ENCODE results near the gene PTCD2.

GRCh38 chr5:72276219-72276752 lies 43.9 kb upstream of the PTCD2 start:
- TF ChIP-seq POLR2AphosphoS5 (IDR thresholded peaks at IDR 0.05; ENCODE audit: insufficient read depth, low read depth, low read length), result no peak
- no peak for TF ChIP-seq POLR2A (IDR thresholded peaks at IDR 0.05; ENCODE audit: low read depth, low read length)
- TF ChIP-seq CTCF (IDR thresholded peaks at IDR 0.05; ENCODE audit: extremely low read depth in 1 of 2, insufficient read depth in 1 of 2, low read depth in 1 of 2, low read length in 2 of 2), result no peak
- TF ChIP-seq MAX (IDR thresholded peaks at IDR 0.05; ENCODE audit: insufficient read depth, insufficient read length), result no peak
- TF ChIP-seq EZH2 (IDR thresholded peaks at IDR 0.05; ENCODE audit: borderline replicate concordance, low read depth, low read length, severe bottlenecking), result no peak
- no peak for TF ChIP-seq FOS (IDR thresholded peaks at IDR 0.05; ENCODE audit: borderline replicate concordance, insufficient read depth, low read length)
- TF ChIP-seq GATA2 (IDR thresholded peaks at IDR 0.05; ENCODE audit: insufficient read depth, insufficient read length, low read depth, low read length), result no peak
- no peak for TF ChIP-seq JUN (IDR thresholded peaks at IDR 0.05; ENCODE audit: borderline replicate concordance, insufficient read depth, insufficient read length, low read depth)
- TF ChIP-seq MYC (IDR thresholded peaks at IDR 0.05; ENCODE audit: low read depth, low read length), result no peak
